Immature natural killer cell (primary cell): ENCODE data around the gene NFKB1. TPM values are rescaled to one million over a fixed set of nuclear protein-coding genes. Genes with fewer than 3 reads are reported as not detected.
"Not testable (repeated sequence)": the region's sequence is repeated elsewhere in the genome, so short reads cannot be mapped to it uniquely, and the experiment has no call there.

ENCODE experiments used
- DNase-seq, 3 donors: peaks; one replicate each; pipeline ENCODE4 v3.0.0; 2022; ENCODE audit warnings: mixed read lengths in 1 of 3
- H3K27ac Mint-ChIP-seq, 6 donors: one replicate each; pipeline ENCODE4 v1.8.0; 2020; ENCODE audit warnings: mixed read lengths in 6 of 6, mild to moderate bottlenecking in 5 of 6, inconsistent platforms in 4 of 6, moderate library complexity in 3 of 6
- H3K27me3 Mint-ChIP-seq, 3 donors: one replicate each; pipeline ENCODE4 v1.8.0; 2020 to 2021; ENCODE audit warnings: low read depth in 3 of 3, mild to moderate bottlenecking in 3 of 3, mixed read lengths in 3 of 3, moderate library complexity in 3 of 3, inconsistent platforms in 1 of 3
- H3K36me3 Mint-ChIP-seq, 3 donors: one replicate each; pipeline ENCODE4 v1.8.0; 2020; ENCODE audit warnings: mixed read lengths in 3 of 3, inconsistent platforms in 2 of 3, mild to moderate bottlenecking in 2 of 3
- H3K4me1 Mint-ChIP-seq, 2 donors: one replicate each; pipeline ENCODE4 v1.8.0; 2020; ENCODE audit warnings: inconsistent platforms in 2 of 2, mild to moderate bottlenecking in 2 of 2, mixed read lengths in 2 of 2, moderate library complexity in 1 of 2
- H3K4me3 Mint-ChIP-seq, 5 donors: one replicate each; pipeline ENCODE4 v1.8.0; 2020; ENCODE audit warnings: mild to moderate bottlenecking in 5 of 5, mixed read lengths in 5 of 5, inconsistent platforms in 3 of 5, moderate library complexity in 3 of 5
- H3K9me3 Mint-ChIP-seq, 6 donors: one replicate each; pipeline ENCODE4 v1.8.0; 2020; ENCODE audit warnings: mild to moderate bottlenecking in 6 of 6, mixed read lengths in 6 of 6, inconsistent platforms in 4 of 6, moderate library complexity in 3 of 6
- polyA plus RNA-seq, 3 donors: library from polyadenylated mRNA; unstranded; fragments of 300-500 nt; fragmentation: Illumina TruSeq; gene quantifications; one replicate each; pipeline ENCODE4 v1.2.3, GENCODE V29; 2021

The NFKB1 gene
- polyA plus RNA-seq, 3 donors from 2014 or later, result 9.4 to 16.0 (median 9.4) TPM

- no peaks in the 10 kb centered on the region for H3K9me3 Mint-ChIP-seq
- H3K27ac Mint-ChIP-seq, result peak overlapping the region in 2 of 6 donors; percentile 9 to 52
- peaks cover 18 to 42% of the 10 kb centered on the region in 2 donors for H3K4me1 Mint-ChIP-seq
- DNase-seq, result no peak
- H3K4me3 Mint-ChIP-seq, result no peak overlapping the region
- H3K27me3 Mint-ChIP-seq, result peaks cover 0 to 2% (median 0%) of the 10 kb centered on the region in 3 donors
- peaks cover 4 to 26% (median 13%) of the 10 kb centered on the region in 3 donors for H3K36me3 Mint-ChIP-seq
These were observed 65.3 kb downstream of the NFKB1 start for GRCh38 chr4:102566426-102566825.

DNA sequence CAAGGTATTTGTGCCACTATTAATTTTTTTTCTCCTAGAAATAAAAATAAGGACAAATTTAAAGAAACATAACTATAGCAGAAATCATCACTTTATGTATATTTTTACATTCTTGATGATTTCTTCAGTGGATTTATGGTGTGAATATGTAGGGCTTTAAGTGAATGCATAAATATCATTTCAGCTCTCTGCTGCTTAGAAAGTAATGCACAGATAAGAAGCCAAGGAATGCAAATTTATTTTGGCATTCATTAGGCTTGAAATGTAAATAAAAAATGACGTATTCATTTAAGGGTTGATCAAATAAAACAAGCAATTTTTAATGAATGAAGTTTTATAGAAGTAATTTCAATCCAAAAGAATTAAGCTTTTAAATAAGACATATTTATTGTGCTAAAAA lies 66.3 kb downstream of the NFKB1 start:
- Mint-ChIP-seq H3K4me1 (peaks cover 17 to 44% of the 10 kb centered on the region in 2 donors), H3K27ac (peak overlapping the region in 1 of 6 donors; percentile 28), H3K4me3 (no peak overlapping the region), H3K27me3 (peaks cover 0 to 2% (median 0%) of the 10 kb centered on the region in 3 donors), H3K9me3 (no peaks in the 10 kb centered on the region), H3K36me3 (peaks cover 4 to 27% (median 14%) of the 10 kb centered on the region in 3 donors)
- no peak for DNase-seq

GRCh38 chr4:102569200-102569599 lies 68.0 kb downstream of the NFKB1 start:
- Mint-ChIP-seq H3K4me3 (no peak overlapping the region), H3K9me3 (no peaks in the 10 kb centered on the region)

DNA sequence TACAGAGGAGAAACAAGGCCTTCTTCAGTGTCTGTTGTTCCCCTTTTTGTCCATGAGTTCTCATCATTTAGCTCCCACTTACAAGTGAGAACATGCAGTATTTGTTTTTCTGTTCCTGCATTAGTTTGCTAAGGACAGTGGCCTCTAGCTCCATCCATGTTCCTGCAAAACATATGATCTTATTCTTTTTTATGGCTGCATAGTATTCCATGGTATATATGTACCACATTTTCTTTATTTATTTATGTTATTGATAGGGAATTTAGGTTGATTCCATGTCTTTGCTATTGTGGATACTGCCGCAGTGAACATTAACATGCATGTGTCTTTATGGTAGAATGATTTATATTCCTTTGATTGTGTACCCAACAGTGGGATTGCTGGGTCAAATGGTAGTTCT lies 69.1 kb downstream of the NFKB1 start:
- H3K4me1 Mint-ChIP-seq, result peaks cover 24 to 65% of the 10 kb centered on the region in 2 donors
- not testable (repeated sequence) for H3K9me3 Mint-ChIP-seq, H3K4me3 Mint-ChIP-seq, H3K27ac Mint-ChIP-seq, H3K27me3 Mint-ChIP-seq, DNase-seq
- peaks cover 4 to 20% (median 16%) of the 10 kb centered on the region in 3 donors for H3K36me3 Mint-ChIP-seq

More at GRCh38 chr4:102569200-102569599, 68.0 kb downstream of the NFKB1 start:
- peaks cover 0 to 3% (median 2%) of the 10 kb centered on the region in 3 donors for H3K27me3 Mint-ChIP-seq
- H3K27ac Mint-ChIP-seq, result peak overlapping the region in 1 of 6 donors; percentile 61
- DNase-seq, result no peak
- H3K4me1 Mint-ChIP-seq, result peaks cover 24 to 62% of the 10 kb centered on the region in 2 donors
- H3K36me3 Mint-ChIP-seq, result peaks cover 4 to 23% (median 16%) of the 10 kb centered on the region in 3 donors

DNA sequence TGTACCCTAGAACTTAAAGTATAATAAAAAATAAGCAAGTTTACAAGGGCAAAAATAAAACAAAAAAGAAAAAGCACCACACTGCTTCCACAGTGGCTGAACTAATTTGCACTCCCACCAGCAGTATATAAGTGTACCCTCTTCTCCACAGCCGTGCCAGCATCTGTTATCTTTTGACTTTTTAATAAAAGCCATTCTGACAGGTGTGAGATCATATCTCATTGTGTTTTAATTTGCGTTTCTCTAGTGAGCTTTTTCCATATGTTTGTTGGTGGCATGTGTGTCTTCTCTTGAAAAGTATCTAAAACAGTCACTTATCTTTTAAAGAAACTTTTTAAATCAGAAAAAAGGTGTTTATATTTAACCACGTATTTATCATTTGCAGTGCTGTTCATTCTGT lies 71.3 kb downstream of the NFKB1 start:
- no peaks in the 10 kb centered on the region for H3K9me3 Mint-ChIP-seq
- H3K4me1 Mint-ChIP-seq, result peaks cover 21 to 53% of the 10 kb centered on the region in 2 donors
- H3K27ac Mint-ChIP-seq, result peak overlapping the region in 4 of 6 donors; percentile 13 to 45 (median 38)
- H3K4me3 Mint-ChIP-seq, result no peak overlapping the region
- peaks cover 9 to 25% (median 20%) of the 10 kb centered on the region in 3 donors for H3K36me3 Mint-ChIP-seq
- H3K27me3 Mint-ChIP-seq, result peaks cover 0 to 5% (median 2%) of the 10 kb centered on the region in 3 donors
- no peak for DNase-seq

- H3K36me3 Mint-ChIP-seq, result peaks cover 18 to 37% (median 21%) of the 10 kb centered on the region in 3 donors
- H3K27me3 Mint-ChIP-seq, result peaks cover 0 to 5% (median 2%) of the 10 kb centered on the region in 3 donors
- no peak for DNase-seq
- H3K9me3 Mint-ChIP-seq, result no peaks in the 10 kb centered on the region
- peak overlapping the region; percentile 8 to 66 (median 50) for H3K27ac Mint-ChIP-seq
- H3K4me3 Mint-ChIP-seq, result no peak overlapping the region
- peaks cover 21 to 39% of the 10 kb centered on the region in 2 donors for H3K4me1 Mint-ChIP-seq
These were observed 73.2 kb downstream of the NFKB1 start for GRCh38 chr4:102574317-102574716.

GRCh38 chr4:102575369-102576129 lies 74.4 kb downstream of the NFKB1 start:
- no peaks in the 10 kb centered on the region for H3K9me3 Mint-ChIP-seq
- H3K36me3 Mint-ChIP-seq, result peaks cover 15 to 35% (median 17%) of the 10 kb centered on the region in 3 donors
- DNase-seq, result no peak
- peak overlapping the region in 4 of 6 donors; percentile 0 to 83 (median 32) for H3K27ac Mint-ChIP-seq
- H3K4me3 Mint-ChIP-seq, result no peak overlapping the region
- peaks cover 0 to 5% (median 2%) of the 10 kb centered on the region in 3 donors for H3K27me3 Mint-ChIP-seq
- peaks cover 21 to 38% of the 10 kb centered on the region in 2 donors for H3K4me1 Mint-ChIP-seq

- Mint-ChIP-seq H3K9me3 (no peaks in the 10 kb centered on the region), H3K4me1 (peaks cover 19 to 27% of the 10 kb centered on the region in 2 donors), H3K27me3 (peaks cover 0 to 5% (median 0%) of the 10 kb centered on the region in 3 donors), H3K4me3 (no peak overlapping the region), H3K27ac (peak overlapping the region in 2 of 6 donors; percentile 7 to 10), H3K36me3 (peaks cover 16 to 42% (median 27%) of the 10 kb centered on the region in 3 donors)
- DNase-seq, result no peak
These were observed 77.1 kb downstream of the NFKB1 start for GRCh38 chr4:102578270-102578669.

DNA sequence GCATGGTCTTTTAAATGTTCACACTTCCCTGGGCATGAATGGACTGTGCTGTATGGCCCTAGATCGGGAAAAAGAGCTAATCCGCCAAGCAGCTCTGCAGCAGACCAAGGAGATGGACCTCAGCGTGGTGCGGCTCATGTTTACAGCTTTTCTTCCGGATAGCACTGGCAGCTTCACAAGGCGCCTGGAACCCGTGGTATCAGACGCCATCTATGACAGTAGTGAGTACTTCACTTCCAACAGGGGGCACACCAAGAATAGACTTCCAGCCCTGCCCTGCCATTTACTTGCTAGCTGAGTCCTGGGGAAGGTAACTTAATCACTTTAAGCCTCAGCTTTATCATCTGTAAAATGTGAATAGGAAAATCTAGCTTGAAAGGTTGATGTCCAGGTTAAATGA lies 77.7 kb downstream of the NFKB1 start:
- H3K4me1 Mint-ChIP-seq, result peaks cover 14 to 22% of the 10 kb centered on the region in 2 donors
- H3K36me3 Mint-ChIP-seq, result peaks cover 16 to 47% (median 32%) of the 10 kb centered on the region in 3 donors
- H3K27ac Mint-ChIP-seq, result peak overlapping the region in 2 of 6 donors; percentile 2 to 5
- H3K4me3 Mint-ChIP-seq, result no peak overlapping the region
- DNase-seq, result peak in 1 of 3 donors; percentile 9
- peaks cover 0 to 2% (median 0%) of the 10 kb centered on the region in 3 donors for H3K27me3 Mint-ChIP-seq
- no peaks in the 10 kb centered on the region for H3K9me3 Mint-ChIP-seq

- Mint-ChIP-seq H3K36me3 (peaks cover 16 to 52% (median 34%) of the 10 kb centered on the region in 3 donors), H3K4me1 (peaks cover 7 to 11% of the 10 kb centered on the region in 2 donors), H3K9me3 (no peaks in the 10 kb centered on the region), H3K4me3 (no peak overlapping the region), H3K27ac (peak overlapping the region in 3 of 6 donors; percentile 18 to 23 (median 18)), H3K27me3 (no peaks in the 10 kb centered on the region)
- DNase-seq, result no peak
These were observed 78.8 kb downstream of the NFKB1 start for GRCh38 chr4:102579794-102580462.

- Mint-ChIP-seq H3K4me3 (no peak overlapping the region), H3K9me3 (no peaks in the 10 kb centered on the region), H3K27ac (peak overlapping the region in 3 of 6 donors; percentile 17 to 23 (median 18)), H3K36me3 (peaks cover 16 to 52% (median 34%) of the 10 kb centered on the region in 3 donors), H3K27me3 (no peaks in the 10 kb centered on the region), H3K4me1 (peaks cover 3 to 7% of the 10 kb centered on the region in 2 donors)
- DNase-seq, result no peak
These were observed 79.3 kb downstream of the NFKB1 start for GRCh38 chr4:102580463-102580842.

GRCh38 chr4:102584091-102584490 lies 82.9 kb downstream of the NFKB1 start:
- Mint-ChIP-seq H3K4me3 (no peak overlapping the region), H3K27ac (no peak overlapping the region), H3K9me3 (no peaks in the 10 kb centered on the region), H3K4me1 (peaks cover 16 to 33% of the 10 kb centered on the region in 2 donors), H3K27me3 (peaks cover 0 to 1% (median 0%) of the 10 kb centered on the region in 3 donors), H3K36me3 (peaks cover 9 to 48% (median 20%) of the 10 kb centered on the region in 3 donors)
- DNase-seq, result no peak

DNA sequence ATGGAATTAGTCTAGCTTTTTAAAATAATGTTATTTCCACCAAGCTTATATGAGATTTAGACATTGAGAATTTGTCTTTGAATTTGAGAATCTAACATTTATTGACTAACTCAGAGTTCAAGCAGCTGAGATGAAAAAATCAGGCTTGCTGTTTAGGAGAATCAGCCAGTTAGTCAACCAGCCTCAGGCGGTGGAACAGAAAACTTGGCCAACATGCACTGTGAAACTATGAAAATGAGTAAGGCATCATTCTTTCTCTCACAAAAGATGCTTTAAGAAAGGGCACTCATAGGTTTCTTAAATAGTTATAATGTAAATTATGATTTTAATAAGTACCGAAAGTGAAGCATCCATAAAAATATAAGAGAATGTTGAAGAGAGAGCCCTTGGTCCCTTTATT lies 84.2 kb downstream of the NFKB1 start:
- Mint-ChIP-seq H3K27me3 (peaks cover 0 to 1% (median 0%) of the 10 kb centered on the region in 3 donors), H3K4me1 (peaks cover 24 to 45% of the 10 kb centered on the region in 2 donors), H3K36me3 (peaks cover 9 to 48% (median 20%) of the 10 kb centered on the region in 3 donors), H3K27ac (peak overlapping the region in 3 of 6 donors; percentile 19 to 75 (median 67)), H3K4me3 (no peak overlapping the region), H3K9me3 (no peaks in the 10 kb centered on the region)
- no peak for DNase-seq
